DND-41 (cell line): ENCODE measurements around the gene CLDN9.
A peak's percentile ranks its signal among the peaks of the same experiment; 100 is the strongest.

Experiments used
- ATAC-seq: fragments of 200-7000 bp; cut with Tn5 transposase; 3 replicates; pipeline ENCODE4 v1.9.1; 2021; ENCODE audit warnings: low read depth; ENCODE audit not compliant: insufficient read depth
- DNase-seq: peaks from one replicate; pipeline ENCODE4 v3.0.0-alpha.2; 2020
- H2AFZ ChIP-seq: 2 replicates; pipeline ENCODE4 v1.6.0; 2012; ENCODE audit warnings: low read depth, low read length
- H3K27ac ChIP-seq: 2 replicates; pipeline ENCODE4 v1.5.1; 2012; ENCODE audit warnings: low read length, inconsistent platforms
- H3K27me3 ChIP-seq: fragments of 200-600 bp; sonication (generic); 2 replicates; pipeline ENCODE4 v1.6.0; 2012; ENCODE audit warnings: low read length, mild to moderate bottlenecking, inconsistent platforms; ENCODE audit not compliant: insufficient read depth, poor library complexity
- H3K36me3 ChIP-seq: 2 replicates; pipeline ENCODE4 v1.5.1; 2012; ENCODE audit warnings: low read length, inconsistent platforms; ENCODE audit not compliant: insufficient read depth
- H3K4me1 ChIP-seq: 2 replicates; pipeline ENCODE4 v1.5.1; 2012; ENCODE audit warnings: mild to moderate bottlenecking, low read length; ENCODE audit not compliant: insufficient read depth
- H3K4me2 ChIP-seq: 2 replicates; pipeline ENCODE4 v1.6.0; 2012; ENCODE audit warnings: mild to moderate bottlenecking, moderate library complexity, low read length, inconsistent platforms; ENCODE audit not compliant: insufficient read depth
- H3K4me3 ChIP-seq, 2 experiments: fragments of 200-600 bp in 1 of 2; shearing (Covaris generic) in 1 of 2; 2 replicates each; pipeline ENCODE4 v1.5.1; 2012 to 2016; ENCODE audit warnings: inconsistent platforms in 2 of 2, low read length in 2 of 2, mild to moderate bottlenecking in 2 of 2, low read depth in 1 of 2, moderate library complexity in 1 of 2
- H3K79me2 ChIP-seq: 2 replicates; pipeline ENCODE4 v1.6.0; 2012; ENCODE audit warnings: low read length, inconsistent platforms; ENCODE audit not compliant: insufficient read depth
- H3K9ac ChIP-seq: 2 replicates; pipeline ENCODE4 v1.6.0; 2012; ENCODE audit warnings: low read depth, mild to moderate bottlenecking, inconsistent platforms, low read length, moderate library complexity
- H3K9me3 ChIP-seq: 2 replicates; pipeline ENCODE4 v1.5.1; 2012; ENCODE audit warnings: low read length, moderate library complexity, mild to moderate bottlenecking, inconsistent platforms; ENCODE audit not compliant: insufficient read depth, severe bottlenecking
- H4K20me1 ChIP-seq: 2 replicates; pipeline ENCODE4 v1.6.0; 2012; ENCODE audit warnings: low read length; ENCODE audit not compliant: insufficient read depth
- EZH2 ChIP-seq: IDR thresholded peaks from 3 replicates; pipeline ENCODE4 v1.6.1; 2012; ENCODE audit warnings: borderline replicate concordance, low read depth, mild to moderate bottlenecking, moderate library complexity, low read length, inconsistent platforms; ENCODE audit not compliant: severe bottlenecking
- TF ChIP-seq, protein P1 (sequence below): IDR thresholded peaks from 2 replicates; pipeline ENCODE4 v1.5.1; 2012; ENCODE audit warnings: borderline replicate concordance, low read length, moderate library complexity, mild to moderate bottlenecking; ENCODE audit not compliant: poor library complexity, severe bottlenecking; ENCODE audit errors: extremely low read depth

CLDN9 gene

GRCh38 chr16:2999929-3000328, 12.8 kb upstream of the CLDN9 start:
- Histone ChIP-seq H3K9me3 (no peaks in the 10 kb centered on the region), H3K27me3 (no peaks in the 10 kb centered on the region), H4K20me1 (no peaks in the 10 kb centered on the region), H3K36me3 (no peaks in the 10 kb centered on the region), H3K4me2 (no peak overlapping the region), H2AFZ (no peak overlapping the region), H3K4me1 (peaks cover 11% of the 10 kb centered on the region), H3K79me2 (no peaks in the 10 kb centered on the region), H3K9ac (no peak overlapping the region), H3K27ac (no peak overlapping the region), H3K4me3 (no peak overlapping the region)
- ATAC-seq (no peak), DNase-seq (no peak)
- no peak for TF ChIP-seq EZH2
- TF ChIP-seq, protein P1, sequence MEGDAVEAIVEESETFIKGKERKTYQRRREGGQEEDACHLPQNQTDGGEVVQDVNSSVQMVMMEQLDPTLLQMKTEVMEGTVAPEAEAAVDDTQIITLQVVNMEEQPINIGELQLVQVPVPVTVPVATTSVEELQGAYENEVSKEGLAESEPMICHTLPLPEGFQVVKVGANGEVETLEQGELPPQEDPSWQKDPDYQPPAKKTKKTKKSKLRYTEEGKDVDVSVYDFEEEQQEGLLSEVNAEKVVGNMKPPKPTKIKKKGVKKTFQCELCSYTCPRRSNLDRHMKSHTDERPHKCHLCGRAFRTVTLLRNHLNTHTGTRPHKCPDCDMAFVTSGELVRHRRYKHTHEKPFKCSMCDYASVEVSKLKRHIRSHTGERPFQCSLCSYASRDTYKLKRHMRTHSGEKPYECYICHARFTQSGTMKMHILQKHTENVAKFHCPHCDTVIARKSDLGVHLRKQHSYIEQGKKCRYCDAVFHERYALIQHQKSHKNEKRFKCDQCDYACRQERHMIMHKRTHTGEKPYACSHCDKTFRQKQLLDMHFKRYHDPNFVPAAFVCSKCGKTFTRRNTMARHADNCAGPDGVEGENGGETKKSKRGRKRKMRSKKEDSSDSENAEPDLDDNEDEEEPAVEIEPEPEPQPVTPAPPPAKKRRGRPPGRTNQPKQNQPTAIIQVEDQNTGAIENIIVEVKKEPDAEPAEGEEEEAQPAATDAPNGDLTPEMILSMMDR, result no peak

GRCh38 chr16:3000540-3000939, 12.2 kb upstream of the CLDN9 start:
- DNase-seq (no peak), ATAC-seq (no peak)
- Histone ChIP-seq H3K4me3 (no peak overlapping the region), H3K27me3 (no peaks in the 10 kb centered on the region), H3K9me3 (no peaks in the 10 kb centered on the region), H3K79me2 (no peaks in the 10 kb centered on the region), H3K4me1 (peaks cover 13% of the 10 kb centered on the region), H4K20me1 (no peaks in the 10 kb centered on the region), H3K27ac (no peak overlapping the region), H3K4me2 (no peak overlapping the region), H2AFZ (no peak overlapping the region), H3K9ac (no peak overlapping the region), H3K36me3 (no peaks in the 10 kb centered on the region)
- TF ChIP-seq, protein P1, result no peak
- no peak for TF ChIP-seq EZH2

- no peaks in the 10 kb centered on the region for H3K79me2 ChIP-seq
- TF ChIP-seq EZH2, result no peak
- TF ChIP-seq, protein P1, result no peak
- no peaks in the 10 kb centered on the region for H3K36me3 ChIP-seq
- no peak overlapping the region for H3K4me2 ChIP-seq
- no peaks in the 10 kb centered on the region for H3K27me3 ChIP-seq
- H2AFZ ChIP-seq, result no peak overlapping the region
- ATAC-seq (no peak), DNase-seq (no peak)
- no peaks in the 10 kb centered on the region for H3K9me3 ChIP-seq
- peaks cover 18% of the 10 kb centered on the region for H3K4me1 ChIP-seq
- H4K20me1 ChIP-seq, result no peaks in the 10 kb centered on the region
- H3K27ac ChIP-seq, result no peak overlapping the region
- no peak overlapping the region for H3K4me3 ChIP-seq
- no peak overlapping the region for H3K9ac ChIP-seq
These were observed 11.4 kb upstream of the CLDN9 start for GRCh38 chr16:3001316-3001715.

DNA sequence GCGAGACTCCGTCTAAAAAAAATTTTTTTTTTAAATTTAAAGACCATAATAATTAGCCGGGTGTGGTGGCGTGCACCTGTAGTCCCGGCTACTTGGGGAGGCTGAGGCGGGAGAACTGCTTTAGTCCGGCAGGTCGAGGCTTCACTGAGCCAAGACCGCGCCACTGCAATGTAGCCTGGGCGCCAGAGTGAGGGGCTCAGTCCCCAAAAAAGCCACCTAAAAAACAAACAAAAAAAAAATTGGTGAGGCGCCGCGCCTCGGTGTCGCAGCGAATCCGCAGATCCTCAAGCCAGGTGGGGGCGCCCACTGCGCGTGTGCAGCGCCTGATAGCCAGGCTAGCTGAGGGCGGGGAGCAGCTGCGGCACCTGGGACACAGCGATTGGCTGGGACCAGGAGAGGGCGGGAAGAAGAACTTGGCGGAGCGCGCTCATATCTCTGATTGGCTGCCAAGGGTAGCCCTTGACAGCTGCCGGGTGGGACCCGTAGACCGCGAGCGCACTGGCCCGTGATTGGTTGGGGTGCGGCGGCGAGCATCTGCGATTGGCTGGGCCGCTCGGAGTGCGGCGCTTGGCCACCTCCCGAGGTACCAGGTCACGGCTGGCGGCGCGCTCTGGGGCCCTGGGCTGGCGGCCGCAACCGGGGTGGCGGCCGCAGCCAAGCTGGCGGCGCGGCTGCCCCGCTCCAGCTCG, 9.0 kb upstream of the CLDN9 start:
- peak overlapping the region; percentile 83 for H3K4me2 ChIP-seq

More for the DNA sequence above, 9.0 kb upstream of the CLDN9 start:
- DNase-seq, result peak; percentile 99
- Histone ChIP-seq H3K9me3 (no peaks in the 10 kb centered on the region), H2AFZ (peak overlapping the region; percentile 88), H3K79me2 (no peaks in the 10 kb centered on the region), H4K20me1 (peaks cover 5% of the 10 kb centered on the region; the same call in 1 of the 2 replicates), H3K27me3 (no peaks in the 10 kb centered on the region), H3K9ac (peak overlapping the region; percentile 55; the same call in 1 of the 2 replicates), H3K27ac (no peak overlapping the region), H3K36me3 (no peaks in the 10 kb centered on the region), H3K4me3 (peak overlapping the region in 1 of 2 experiments; percentile 61; a peak in 2 of 4 replicates), H3K4me1 (peaks cover 42% of the 10 kb centered on the region)
- peak; percentile 98 for ATAC-seq
- TF ChIP-seq, protein P1, result peak; percentile 75
- TF ChIP-seq EZH2, result no peak
